H1 (cell line): ENCODE results near the gene TMEM182. TPM values are rescaled to one million over a fixed set of nuclear protein-coding genes. Genes with fewer than 3 reads are reported as not detected.

Experiments used
- CTCF ChIA-PET: fragments of 300-600 bp; sonication (Branson Sonifier 250); formaldehyde crosslinking; loops from one replicate; lab custom pipeline; 2021; ENCODE audit not compliant: partially characterized antibody; lab: Charles Lee
- POLR2A ChIA-PET: fragments of 300-600 bp; sonication (Branson Sonifier 250); formaldehyde crosslinking; loops from one replicate; lab custom pipeline; 2021; ENCODE audit warnings: inconsistent platforms; ENCODE audit not compliant: partially characterized antibody; lab: Charles Lee
- DNase-seq, 2 experiments: peaks; one replicate each; pipeline versions ENCODE4 v3.0.0 to v3.0.0-alpha.2; 2010 to 2022; ENCODE audit warnings: low spot score in 2 of 2, low read depth in 1 of 2, mixed read lengths in 1 of 2
- FAIRE-seq: peaks from 2 replicates; lab custom pipeline; 2011; peaks lifted over from hg19 to GRCh38; lab: Jason Lieb, UNC
- H2AFZ ChIP-seq: 2 replicates; pipeline ENCODE4 v1.8.1; 2012; ENCODE audit warnings: low read length, inconsistent platforms
- H2AK5ac ChIP-seq: 2 replicates; pipeline ENCODE4 v1.6.1; 2013; ENCODE audit warnings: low read depth, low read length
- H2BK120ac ChIP-seq: replicated peaks from 2 replicates; pipeline ENCODE3; 2013; ENCODE audit warnings: low read depth, low read length, inconsistent platforms
- H2BK12ac ChIP-seq: 2 replicates; pipeline ENCODE4 v1.6.1; 2013; ENCODE audit warnings: low read depth, low read length
- H2BK15ac ChIP-seq: 2 replicates; pipeline ENCODE4 v1.6.1; 2013; ENCODE audit warnings: low read length
- H2BK20ac ChIP-seq: 2 replicates; pipeline ENCODE4 v1.6.1; 2013; ENCODE audit warnings: low read length
- H2BK5ac ChIP-seq: 2 replicates; pipeline ENCODE4 v1.6.1; 2013; ENCODE audit warnings: low read depth, low read length
- H3K14ac ChIP-seq: 2 replicates; pipeline ENCODE4 v1.6.1; 2013; ENCODE audit warnings: inconsistent platforms; ENCODE audit not compliant: insufficient read length
- H3K18ac ChIP-seq: 2 replicates; pipeline ENCODE4 v1.6.1; 2013; ENCODE audit warnings: low read length; ENCODE audit errors: extremely low read depth
- H3K23ac ChIP-seq: 2 replicates; pipeline ENCODE4 v1.6.1; 2013; ENCODE audit warnings: inconsistent platforms; ENCODE audit not compliant: insufficient read length
- H3K23me2 ChIP-seq: 2 replicates; pipeline ENCODE4 v1.6.1; 2013; ENCODE audit warnings: low read depth, low read length
- H3K27ac ChIP-seq: 2 replicates; pipeline ENCODE4 v1.6.1; 2011; ENCODE audit warnings: low read depth, low read length, inconsistent platforms
- H3K27me3 ChIP-seq, 4 experiments: replicated peaks in 1 of 4; 1 replicate in 1 of 4; 2 replicates in 3 of 4; pipeline versions ENCODE4 v1.6.1 to v1.8.1; 2011 to 2013; ENCODE audit warnings: low read length in 3 of 4, mild to moderate bottlenecking in 3 of 4, inconsistent platforms in 2 of 4, mixed read lengths in 2 of 4, moderate library complexity in 1 of 4; ENCODE audit not compliant: control insufficient read depth in 3 of 4, insufficient read depth in 3 of 4; ENCODE audit errors: extremely low read depth in 1 of 4
- H3K36me3 ChIP-seq, 4 experiments: 2 replicates each; pipeline versions ENCODE4 v1.6.1 to v1.8.1; 2011 to 2013; ENCODE audit warnings: mild to moderate bottlenecking in 4 of 4, low read length in 3 of 4, moderate library complexity in 2 of 4, control low read depth in 1 of 4, inconsistent platforms in 1 of 4; ENCODE audit not compliant: insufficient read depth in 4 of 4, control insufficient read depth in 2 of 4
- H3K4ac ChIP-seq: replicated peaks from 2 replicates; pipeline ENCODE3; 2013; ENCODE audit warnings: low read length, low read depth, mixed read lengths, inconsistent platforms; ENCODE audit not compliant: insufficient read length
- H3K4me1 ChIP-seq, 4 experiments: replicated peaks in 1 of 4; 1 replicate in 1 of 4; 2 replicates in 3 of 4; pipeline versions ENCODE4 v1.6.1 to v1.8.1; 2011 to 2013; ENCODE audit warnings: low read length in 3 of 4, inconsistent platforms in 2 of 4, mixed read lengths in 1 of 4; ENCODE audit not compliant: insufficient read depth in 4 of 4, control insufficient read depth in 3 of 4
- H3K4me2 ChIP-seq, 2 experiments: 2 replicates each; pipeline versions ENCODE4 v1.6.1 to v1.8.1; 2011 to 2013; ENCODE audit warnings: low read depth in 2 of 2, low read length in 2 of 2, control low read depth in 1 of 2, inconsistent platforms in 1 of 2, mild to moderate bottlenecking in 1 of 2; ENCODE audit not compliant: insufficient read depth in 1 of 2
- H3K4me3 ChIP-seq, 4 experiments: fragments of 200-600, 300-600 bp in 1 of 4; sonication (generic), shearing (Covaris generic), sonication (Bioruptor Twin) in 1 of 4; 2 replicates each; pipeline versions ENCODE4 v1.5.1 to v1.8.1; 2011 to 2016; ENCODE audit warnings: low read length in 4 of 4, low read depth in 3 of 4, control low read depth in 2 of 4, inconsistent platforms in 2 of 4, mild to moderate bottlenecking in 2 of 4, mixed read lengths in 1 of 4, moderate library complexity in 1 of 4; ENCODE audit not compliant: insufficient read depth in 2 of 4; ENCODE audit errors: extremely low read depth in 1 of 4
- H3K56ac ChIP-seq: replicated peaks from 2 replicates; pipeline ENCODE3; 2013; ENCODE audit warnings: low read depth, mild to moderate bottlenecking, mixed read lengths, low read length, inconsistent platforms; ENCODE audit not compliant: insufficient read length
- H3K79me1 ChIP-seq: 2 replicates; pipeline ENCODE4 v1.6.1; 2013; ENCODE audit warnings: low read depth, low read length, control low read depth
- H3K79me2 ChIP-seq, 2 experiments: 2 replicates each; pipeline versions ENCODE4 v1.6.1 to v1.8.1; 2012 to 2013; ENCODE audit warnings: low read length in 2 of 2, mild to moderate bottlenecking in 2 of 2, inconsistent platforms in 1 of 2; ENCODE audit not compliant: insufficient read depth in 2 of 2, control insufficient read depth in 1 of 2
- H3K9ac ChIP-seq, 4 experiments: replicated peaks in 1 of 4; 1 replicate in 1 of 4; 2 replicates in 3 of 4; pipeline versions ENCODE4 v1.6.1 to v1.8.1; 2011 to 2013; ENCODE audit warnings: low read depth in 3 of 4, low read length in 3 of 4, control low read depth in 2 of 4, mild to moderate bottlenecking in 2 of 4, moderate library complexity in 2 of 4, inconsistent platforms in 1 of 4; ENCODE audit errors: extremely low read depth in 1 of 4
- H3K9me3 ChIP-seq, 2 experiments: 2 replicates each; pipeline versions ENCODE4 v1.6.1 to v1.8.1; 2012 to 2013; ENCODE audit warnings: mild to moderate bottlenecking in 2 of 2, moderate library complexity in 2 of 2, control low read depth in 1 of 2, inconsistent platforms in 1 of 2, low read depth in 1 of 2, low read length in 1 of 2, mixed read lengths in 1 of 2; ENCODE audit not compliant: insufficient read depth in 2 of 2
- H4K20me1 ChIP-seq, 2 experiments: replicated peaks in 1 of 2; 2 replicates each; pipeline versions ENCODE3 to v1.8.1; 2011 to 2013; ENCODE audit warnings: inconsistent platforms in 2 of 2, low read length in 2 of 2, mild to moderate bottlenecking in 1 of 2; ENCODE audit not compliant: insufficient read depth in 2 of 2, control insufficient read depth in 1 of 2
- H4K5ac ChIP-seq: 2 replicates; pipeline ENCODE4 v1.6.1; 2013; ENCODE audit warnings: low read length, low read depth, mixed read lengths, inconsistent platforms; ENCODE audit not compliant: insufficient read length
- H4K8ac ChIP-seq: 2 replicates; pipeline ENCODE4 v1.8.0; 2013; ENCODE audit warnings: mild to moderate bottlenecking, moderate library complexity, low read length, inconsistent platforms; ENCODE audit not compliant: insufficient read depth; ENCODE audit errors: extremely low read depth
- H4K91ac ChIP-seq: replicated peaks from 2 replicates; pipeline ENCODE3; 2013; ENCODE audit warnings: low read length, mixed read lengths, inconsistent platforms; ENCODE audit not compliant: insufficient read length
- CHD2 ChIP-seq: IDR thresholded peaks from 2 replicates; pipeline ENCODE4 v1.6.1; 2012; ENCODE audit warnings: low read length, improper control_type of control experiment
- EGR1 ChIP-seq: IDR thresholded peaks from 2 replicates; pipeline ENCODE4 v1.6.1; 2011; ENCODE audit warnings: low read depth, low read length, borderline replicate concordance
- GTF2F1 ChIP-seq: IDR thresholded peaks from 2 replicates; pipeline ENCODE4 v1.6.1; 2012; ENCODE audit warnings: low read depth, low read length, improper control_type of control experiment, borderline replicate concordance
- KDM1A ChIP-seq: fragments of 200-600, 300-600 bp; sonication (generic); IDR thresholded peaks from 2 replicates; pipeline ENCODE4 v1.7.1; 2016; ENCODE audit warnings: mild to moderate bottlenecking, low read length, borderline replicate concordance
- MAFK ChIP-seq: IDR thresholded peaks from 2 replicates; pipeline ENCODE4 v1.6.1; 2012; ENCODE audit warnings: low read depth, mild to moderate bottlenecking, improper control_type of control experiment, low read length
- NANOG ChIP-seq: IDR thresholded peaks from 2 replicates; pipeline ENCODE4 v1.6.1; 2011; ENCODE audit warnings: low read length, low read depth, mild to moderate bottlenecking, inconsistent platforms; ENCODE audit not compliant: insufficient read depth, poor library complexity, severe bottlenecking
- SAP30 ChIP-seq: fragments of 300-600 bp; sonication (generic); IDR thresholded peaks from 2 replicates; pipeline ENCODE4 v1.7.1; 2012; ENCODE audit warnings: low read length, moderate library complexity, mild to moderate bottlenecking, inconsistent platforms; ENCODE audit not compliant: insufficient read depth, insufficient replicate concordance
- SIN3A ChIP-seq, 2 experiments: IDR thresholded peaks in 1 of 2; conservative IDR thresholded peaks in 1 of 2; 2 replicates each; pipeline ENCODE4 v1.6.1; 2011 to 2012; ENCODE audit warnings: low read length in 2 of 2, improper control_type of control experiment in 1 of 2, low read depth in 1 of 2, mild to moderate bottlenecking in 1 of 2
- SIX5 ChIP-seq: IDR thresholded peaks from 2 replicates; pipeline ENCODE4 v1.6.1; 2011; ENCODE audit warnings: mild to moderate bottlenecking, low read depth, low read length
- SRF ChIP-seq: IDR thresholded peaks from 2 replicates; pipeline ENCODE4 v1.6.1; 2011; ENCODE audit warnings: mild to moderate bottlenecking, low read depth, low read length, moderate library complexity
- TBP ChIP-seq: IDR thresholded peaks from 2 replicates; pipeline ENCODE4 v1.6.1; 2011; ENCODE audit warnings: low read depth, low read length, improper control_type of control experiment
- WGBS, 2 experiments: shearing (Covaris generic) in 1 of 2; methylation state at CpG; one replicate each; pipeline versions ENCODE4 v1.1.6 to v1.1.7; 2013 to 2015; ENCODE audit warnings: low lambda C conversion rate in 2 of 2, mixed read lengths in 2 of 2, inconsistent platforms in 1 of 2, low coverage in 1 of 2, missing lambda C conversion rate in 1 of 2; ENCODE audit not compliant: insufficient replicate concordance in 2 of 2, insufficient coverage in 1 of 2, insufficient read length in 1 of 2; ENCODE audit errors: extremely low coverage in 1 of 2, missing lambda C conversion rate in 1 of 2; 5-methylcytosine and 5-hydroxymethylcytosine counted together
- polyA plus RNA-seq, 7 experiments: library from polyadenylated mRNA; depleted of rRNA in 3 of 7; stranded (reverse) in 5 of 7; unstranded in 2 of 7; fragments of >200 nt in 5 of 7; fragments of 200-250 nt in 2 of 7; gene quantifications; 1 replicate in 5 of 7; 2 replicates in 1 of 7; 4 replicates in 1 of 7; pipeline versions ENCODE4 v1.2.1 to v1.2.3, GENCODE V29; 2011 to 2013; ENCODE audit warnings: missing spikeins in 2 of 7, mixed read lengths in 2 of 7
- total RNA-seq: library from RNA; stranded (reverse); fragmentation: NEBNext Ultra II Directional; extraction: Animal tissue kit (Norgen Biotek cat#: 25700); gene quantifications from 2 replicates; pipeline ENCODE4 v1.2.1, GENCODE V29; 2021
- TF ChIP-seq, protein P1 (sequence below), 3 experiments: IDR thresholded peaks; 1 replicate in 2 of 3; 2 replicates in 1 of 3; pipeline versions ENCODE4 v1.5.1 to v1.6.1; 2011; ENCODE audit warnings: low read length in 3 of 3, mild to moderate bottlenecking in 3 of 3, inconsistent platforms in 2 of 3, low read depth in 1 of 3, moderate library complexity in 1 of 3; ENCODE audit not compliant: insufficient read depth in 1 of 3; ENCODE audit errors: control extremely low read depth in 1 of 3

The TMEM182 gene
- total and polyA plus RNA-seq, 2 of the 8 experiments (the other 6 are each of a cell fraction or from before 2014, with no cell fraction given), result 3.1 to 4.3 TPM

GRCh38 chr2:102815285-102815684 is 53.5 kb downstream of the TMEM182 start:
- H2AK5ac ChIP-seq, result no peak overlapping the region
- H3K36me3 ChIP-seq, result no peaks in the 10 kb centered on the region
- DNase-seq, result no peak
- no peak overlapping the region for H4K8ac ChIP-seq
- 92% methylated on average over 2 of the region's 2 CpGs; no CpG with 5 or more reads in 1 of the 2 experiments for WGBS, 2 experiments
- no peak overlapping the region for H3K14ac ChIP-seq
- no peak for FAIRE-seq
- H4K5ac ChIP-seq, result no peak overlapping the region
- H3K4me1 ChIP-seq, result no peaks in the 10 kb centered on the region
- H4K20me1 ChIP-seq, result no peaks in the 10 kb centered on the region
- no peak overlapping the region for H3K23ac ChIP-seq
- H2BK5ac ChIP-seq, result no peak overlapping the region
- H3K9ac ChIP-seq, result no peak overlapping the region
- H3K79me2 ChIP-seq, result no peaks in the 10 kb centered on the region
- no peak overlapping the region for H3K4me3 ChIP-seq
- no peaks in the 10 kb centered on the region for H3K27me3 ChIP-seq
- H3K4ac ChIP-seq, result no peak overlapping the region
- no peak overlapping the region for H2BK12ac ChIP-seq
- H2BK20ac ChIP-seq, result no peak overlapping the region
- no peaks in the 10 kb centered on the region for H3K9me3 ChIP-seq
- CTCF ChIA-PET, result interaction anchor here (2.7 kb wide), 1 partner anchor 9 kb away, joined by 8 read pairs; no protein-coding TSS in a partner anchor
- H2AFZ ChIP-seq, result no peak overlapping the region
- no peak overlapping the region for H3K18ac ChIP-seq
- no peak overlapping the region for H4K91ac ChIP-seq
- no peak overlapping the region for H2BK120ac ChIP-seq
- H3K23me2 ChIP-seq, result no peaks in the 10 kb centered on the region; the same call in 1 of the 2 replicates
- H2BK15ac ChIP-seq, result no peak overlapping the region
- POLR2A ChIA-PET, result no interaction called here
- no peak overlapping the region for H3K56ac ChIP-seq
- H3K4me2 ChIP-seq, result no peak overlapping the region
- no peaks in the 10 kb centered on the region for H3K79me1 ChIP-seq
- no peak overlapping the region for H3K27ac ChIP-seq
- TF ChIP-seq GTF2F1 (no peak), SIN3A (conservative IDR thresholded peaks at IDR 0.05 in 1 of 2, IDR thresholded peaks at IDR 0.05 in 1 of 2; ENCODE audit: low read depth in 1 of 2, low read length in 2 of 2) (no peak), EGR1 (no peak), CHD2 (no peak), SAP30 (no peak), KDM1A (no peak), NANOG (no peak), MAFK (no peak), SIX5 (no peak), TBP (no peak), SRF (no peak)
- TF ChIP-seq, protein P1, sequence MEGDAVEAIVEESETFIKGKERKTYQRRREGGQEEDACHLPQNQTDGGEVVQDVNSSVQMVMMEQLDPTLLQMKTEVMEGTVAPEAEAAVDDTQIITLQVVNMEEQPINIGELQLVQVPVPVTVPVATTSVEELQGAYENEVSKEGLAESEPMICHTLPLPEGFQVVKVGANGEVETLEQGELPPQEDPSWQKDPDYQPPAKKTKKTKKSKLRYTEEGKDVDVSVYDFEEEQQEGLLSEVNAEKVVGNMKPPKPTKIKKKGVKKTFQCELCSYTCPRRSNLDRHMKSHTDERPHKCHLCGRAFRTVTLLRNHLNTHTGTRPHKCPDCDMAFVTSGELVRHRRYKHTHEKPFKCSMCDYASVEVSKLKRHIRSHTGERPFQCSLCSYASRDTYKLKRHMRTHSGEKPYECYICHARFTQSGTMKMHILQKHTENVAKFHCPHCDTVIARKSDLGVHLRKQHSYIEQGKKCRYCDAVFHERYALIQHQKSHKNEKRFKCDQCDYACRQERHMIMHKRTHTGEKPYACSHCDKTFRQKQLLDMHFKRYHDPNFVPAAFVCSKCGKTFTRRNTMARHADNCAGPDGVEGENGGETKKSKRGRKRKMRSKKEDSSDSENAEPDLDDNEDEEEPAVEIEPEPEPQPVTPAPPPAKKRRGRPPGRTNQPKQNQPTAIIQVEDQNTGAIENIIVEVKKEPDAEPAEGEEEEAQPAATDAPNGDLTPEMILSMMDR (IDR thresholded peaks at IDR 0.05; ENCODE audit: control extremely low read depth in 1 of 3, insufficient read depth in 1 of 3, low read depth in 1 of 3, low read length in 3 of 3), result no peak
